Caco-2 (cell line): ENCODE results near the gene SMAD7. TPM values are rescaled to one million over a fixed set of nuclear protein-coding genes. Genes with fewer than 3 reads are reported as not detected.

Experiments
- BruUV-seq: library from RNA; stranded (reverse); fragments of 400-500 nt; replicated peaks from 2 replicates; lab custom pipeline; 2021; lab: Mats Ljungman, UMichigan
- CTCF ChIA-PET: fragments of 300-600 bp; sonication (Branson Sonifier 250); formaldehyde crosslinking; loops from one replicate; lab custom pipeline; 2022; ENCODE audit warnings: antibody characterized with exemption; lab: Charles Lee
- POLR2A ChIA-PET: fragments of 300-600 bp; sonication (Branson Sonifier 250); formaldehyde crosslinking; loops from one replicate; lab custom pipeline; 2022; ENCODE audit warnings: antibody characterized with exemption; lab: Charles Lee
- DNase-seq, 2 experiments: peaks; one replicate each; pipeline versions ENCODE4 v3.0.0 to v3.0.0-alpha.2; 2020 to 2022
- H3K27me3 ChIP-seq: replicated peaks from 2 replicates; pipeline ENCODE4 v1.6.0; 2011; ENCODE audit warnings: low read length; ENCODE audit not compliant: control insufficient read depth, insufficient read depth
- H3K36me3 ChIP-seq: 2 replicates; pipeline ENCODE4 v1.5.1; 2011; ENCODE audit warnings: low read length; ENCODE audit not compliant: control insufficient read depth, insufficient read depth
- H3K4me1 ChIP-seq: fragments of 250-450 bp; sonication (Bioruptor Pico); 2 replicates; pipeline ENCODE4 v1.5.1; 2020; ENCODE audit warnings: mild to moderate bottlenecking
- H3K4me3 ChIP-seq: 2 replicates; pipeline ENCODE4 v1.5.1; 2011; ENCODE audit warnings: low read depth, mild to moderate bottlenecking, control low read depth, low read length
- H3K9me3 ChIP-seq: fragments of 250-450 bp; sonication (Bioruptor Pico); 2 replicates; pipeline ENCODE4 v1.5.1; 2020; ENCODE audit warnings: mild to moderate bottlenecking, moderate library complexity
- H3K27ac Mint-ChIP-seq: one replicate; pipeline ENCODE4 v1.8.0; 2022; ENCODE audit warnings: mixed read lengths; ENCODE audit not compliant: unreplicated experiment
- H3K27me3 Mint-ChIP-seq: one replicate; pipeline ENCODE4 v1.8.0; 2022; ENCODE audit warnings: mixed read lengths; ENCODE audit not compliant: insufficient read depth, unreplicated experiment
- H3K36me3 Mint-ChIP-seq: one replicate; pipeline ENCODE4 v1.8.0; 2022; ENCODE audit warnings: mild to moderate bottlenecking, mixed read lengths; ENCODE audit not compliant: insufficient read depth, unreplicated experiment
- H3K4me1 Mint-ChIP-seq: one replicate; pipeline ENCODE4 v1.8.0; 2022; ENCODE audit warnings: low read depth, mixed read lengths; ENCODE audit not compliant: unreplicated experiment
- H3K4me3 Mint-ChIP-seq: one replicate; pipeline ENCODE4 v1.8.0; 2022; ENCODE audit warnings: mild to moderate bottlenecking, moderate library complexity, mixed read lengths; ENCODE audit not compliant: unreplicated experiment
- H3K9me3 Mint-ChIP-seq: one replicate; pipeline ENCODE4 v1.8.0; 2022; ENCODE audit warnings: mixed read lengths; ENCODE audit not compliant: unreplicated experiment
- intact Hi-C: fragments of 100-400 bp; cut with micrococcal nuclease; formaldehyde crosslinking; loops from one replicate; pipeline ENCODE4 v1.10.0; 2022; ENCODE audit not compliant: unreplicated experiment
- total RNA-seq: library from RNA; stranded (reverse); gene quantifications from 2 replicates; pipeline ENCODE4 v1.2.3, GENCODE V29; 2022
- TF ChIP-seq, protein P1 (sequence below), 2 experiments: fragments of 200-600 bp in 1 of 2; IDR thresholded peaks; 1 replicate in 1 of 2; 2 replicates in 1 of 2; pipeline versions ENCODE4 v1.5.1 to v1.8.0; 2011 to 2022; ENCODE audit warnings: antibody characterized with exemption in 1 of 2, control low read depth in 1 of 2, inconsistent platforms in 1 of 2, low read depth in 1 of 2, low read length in 1 of 2, mild to moderate bottlenecking in 1 of 2, moderate library complexity in 1 of 2; ENCODE audit not compliant: insufficient read depth in 1 of 2, severe bottlenecking in 1 of 2, unreplicated experiment in 1 of 2

Gene SMAD7
- total RNA-seq, 1 experiment from 2014 or later, result 9.3 TPM

- H3K9me3 Mint-ChIP-seq, result no peaks in the 10 kb centered on the region
- no peak overlapping the region for H3K27ac Mint-ChIP-seq
- H3K4me1 Mint-ChIP-seq, result peaks cover 39% of the 10 kb centered on the region
- BruUV-seq, result no TSS peak
- CTCF ChIA-PET, result no interaction called here
- POLR2A ChIA-PET, result no interaction called here
- intact Hi-C loops, result no loop called here
- Histone ChIP-seq H3K36me3 (no peaks in the 10 kb centered on the region), H3K4me1 (peaks cover 50% of the 10 kb centered on the region), H3K9me3 (no peaks in the 10 kb centered on the region), H3K4me3 (no peak overlapping the region), H3K27me3 (no peaks in the 10 kb centered on the region)
- TF ChIP-seq, protein P1, sequence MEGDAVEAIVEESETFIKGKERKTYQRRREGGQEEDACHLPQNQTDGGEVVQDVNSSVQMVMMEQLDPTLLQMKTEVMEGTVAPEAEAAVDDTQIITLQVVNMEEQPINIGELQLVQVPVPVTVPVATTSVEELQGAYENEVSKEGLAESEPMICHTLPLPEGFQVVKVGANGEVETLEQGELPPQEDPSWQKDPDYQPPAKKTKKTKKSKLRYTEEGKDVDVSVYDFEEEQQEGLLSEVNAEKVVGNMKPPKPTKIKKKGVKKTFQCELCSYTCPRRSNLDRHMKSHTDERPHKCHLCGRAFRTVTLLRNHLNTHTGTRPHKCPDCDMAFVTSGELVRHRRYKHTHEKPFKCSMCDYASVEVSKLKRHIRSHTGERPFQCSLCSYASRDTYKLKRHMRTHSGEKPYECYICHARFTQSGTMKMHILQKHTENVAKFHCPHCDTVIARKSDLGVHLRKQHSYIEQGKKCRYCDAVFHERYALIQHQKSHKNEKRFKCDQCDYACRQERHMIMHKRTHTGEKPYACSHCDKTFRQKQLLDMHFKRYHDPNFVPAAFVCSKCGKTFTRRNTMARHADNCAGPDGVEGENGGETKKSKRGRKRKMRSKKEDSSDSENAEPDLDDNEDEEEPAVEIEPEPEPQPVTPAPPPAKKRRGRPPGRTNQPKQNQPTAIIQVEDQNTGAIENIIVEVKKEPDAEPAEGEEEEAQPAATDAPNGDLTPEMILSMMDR (IDR thresholded peaks at IDR 0.05; ENCODE audit: insufficient read depth in 1 of 2, low read depth in 1 of 2, low read length in 1 of 2, severe bottlenecking in 1 of 2, unreplicated experiment in 1 of 2), result no peak
- no peak overlapping the region for H3K4me3 Mint-ChIP-seq
- no peak for DNase-seq
- H3K36me3 Mint-ChIP-seq, result peaks cover 17% of the 10 kb centered on the region
- no peaks in the 10 kb centered on the region for H3K27me3 Mint-ChIP-seq
Observed at GRCh38 chr18:48932822-48933510, 17.8 kb downstream of the SMAD7 start.

DNA sequence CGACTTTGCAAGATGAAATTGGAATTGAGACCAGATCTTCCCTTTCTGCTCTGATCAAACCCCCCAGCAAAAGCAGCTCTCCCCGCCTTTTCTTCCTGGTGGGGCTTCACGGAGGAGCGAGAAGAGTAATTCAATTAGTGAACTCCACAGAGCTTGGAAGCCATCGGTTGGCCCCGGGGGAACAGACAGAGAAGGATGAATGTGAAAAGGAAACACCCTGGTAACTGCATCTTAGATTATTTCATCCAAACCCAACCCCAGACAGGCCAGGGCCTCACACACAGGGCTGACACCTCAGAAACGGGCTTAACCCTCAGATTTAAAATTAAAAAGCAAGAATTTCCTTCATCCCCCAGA lies 18.3 kb downstream of the SMAD7 start:
- intact Hi-C loops, result no loop called here
- Mint-ChIP-seq H3K4me1 (peaks cover 39% of the 10 kb centered on the region), H3K27ac (no peak overlapping the region), H3K27me3 (no peaks in the 10 kb centered on the region), H3K36me3 (peaks cover 22% of the 10 kb centered on the region), H3K9me3 (no peaks in the 10 kb centered on the region), H3K4me3 (no peak overlapping the region)
- TF ChIP-seq, protein P1 (IDR thresholded peaks at IDR 0.05; ENCODE audit: insufficient read depth in 1 of 2, low read depth in 1 of 2, low read length in 1 of 2, severe bottlenecking in 1 of 2, unreplicated experiment in 1 of 2), result no peak
- H3K36me3 ChIP-seq, result no peaks in the 10 kb centered on the region
- BruUV-seq, result no TSS peak
- peaks cover 45% of the 10 kb centered on the region for H3K4me1 ChIP-seq
- no peaks in the 10 kb centered on the region for H3K9me3 ChIP-seq
- ChIA-PET CTCF (no interaction called here), POLR2A (no interaction called here)
- no peaks in the 10 kb centered on the region for H3K27me3 ChIP-seq
- no peak overlapping the region for H3K4me3 ChIP-seq
- DNase-seq, result no peak

DNA sequence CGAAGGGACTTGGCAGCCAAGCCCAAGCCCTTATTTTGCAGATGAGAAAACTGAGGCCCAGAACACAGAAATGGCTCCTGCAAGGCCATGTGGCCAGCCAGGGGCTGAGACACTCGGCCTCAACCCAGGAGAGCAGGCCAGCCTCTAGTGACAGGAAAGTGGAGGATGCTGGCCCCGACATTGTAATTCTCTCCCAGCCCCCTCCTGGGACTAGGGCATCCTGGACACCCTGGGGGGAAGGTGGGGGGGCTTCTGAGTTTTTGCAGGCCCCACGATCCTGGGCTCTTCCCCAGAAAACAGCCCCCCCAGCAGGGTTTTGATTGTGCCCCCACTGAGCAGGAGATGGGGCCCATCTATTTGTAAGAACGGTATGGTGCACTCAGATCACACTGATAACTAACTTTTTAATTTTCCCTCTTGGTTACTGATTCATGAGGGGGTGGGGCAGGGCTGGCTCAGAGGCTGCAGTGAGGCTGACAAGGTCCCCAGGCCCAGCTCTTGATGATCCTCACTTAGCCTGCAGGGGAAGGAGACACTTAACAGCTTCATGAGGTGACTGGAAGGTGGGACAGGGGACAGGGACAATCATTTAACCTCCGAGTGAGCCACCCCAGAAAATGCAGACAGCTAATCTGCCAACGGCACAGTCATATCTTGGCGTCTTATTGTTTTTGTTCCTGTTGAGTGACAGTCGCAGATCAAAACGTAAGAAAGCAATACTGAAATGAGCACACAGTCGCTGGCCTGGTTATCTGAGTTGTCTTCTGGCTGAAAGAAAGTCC lies 18.9 kb downstream of the SMAD7 start:
- CTCF ChIA-PET, result interaction anchor here (0.6 kb wide), 1 partner anchor 40 kb away, joined by 4 read pairs; no protein-coding TSS in a partner anchor
- no TSS peak for BruUV-seq
- H3K9me3 ChIP-seq, result no peaks in the 10 kb centered on the region
- POLR2A ChIA-PET, result no interaction called here
- TF ChIP-seq, protein P1 (IDR thresholded peaks at IDR 0.05; ENCODE audit: insufficient read depth in 1 of 2, low read depth in 1 of 2, low read length in 1 of 2, severe bottlenecking in 1 of 2, unreplicated experiment in 1 of 2), result no peak
- no peaks in the 10 kb centered on the region for H3K27me3 Mint-ChIP-seq
- no peaks in the 10 kb centered on the region for H3K9me3 Mint-ChIP-seq
- H3K4me1 ChIP-seq, result peaks cover 41% of the 10 kb centered on the region
- H3K36me3 ChIP-seq, result no peaks in the 10 kb centered on the region
- no peak overlapping the region for H3K4me3 ChIP-seq
- H3K27me3 ChIP-seq, result no peaks in the 10 kb centered on the region
- H3K27ac Mint-ChIP-seq, result no peak overlapping the region
- H3K36me3 Mint-ChIP-seq, result peaks cover 27% of the 10 kb centered on the region
- DNase-seq, result no peak
- H3K4me3 Mint-ChIP-seq, result no peak overlapping the region
- H3K4me1 Mint-ChIP-seq, result peaks cover 39% of the 10 kb centered on the region
- intact Hi-C loops, result no loop called here
